Loucy (cell line): ENCODE measurements around the gene NAALADL1.

Experiments
- H2AFZ ChIP-seq: fragments of 200-600 bp; sonication (generic); 2 replicates; pipeline ENCODE4 v1.6.0; 2016; ENCODE audit warnings: antibody characterized with exemption, mild to moderate bottlenecking, low read length, moderate library complexity
- H3F3A ChIP-seq: fragments of 200-600 bp; 2 replicates; pipeline ENCODE4 v1.6.0; 2016; ENCODE audit warnings: antibody characterized with exemption, low read depth, mild to moderate bottlenecking
- H3K27me3 ChIP-seq: fragments of 200-600 bp; sonication (generic); 2 replicates; pipeline ENCODE4 v1.6.1; 2014; ENCODE audit warnings: low read length, mild to moderate bottlenecking; ENCODE audit not compliant: insufficient read depth, poor library complexity, severe bottlenecking
- H3K36me3 ChIP-seq: fragments of 200-600 bp; sonication (generic); 2 replicates; pipeline ENCODE4 v1.6.1; 2016; ENCODE audit warnings: low read length; ENCODE audit not compliant: insufficient read depth
- H3K4me1 ChIP-seq: fragments of 200-600 bp; sonication (generic); 2 replicates; pipeline ENCODE4 v1.5.1; 2014; ENCODE audit warnings: low read length, mild to moderate bottlenecking; ENCODE audit not compliant: insufficient read depth, poor library complexity, severe bottlenecking
- H3K4me2 ChIP-seq: fragments of 200-600 bp; sonication (generic); 2 replicates; pipeline ENCODE4 v1.6.0; 2014; ENCODE audit warnings: antibody characterized with exemption, low read length, low read depth, mild to moderate bottlenecking; ENCODE audit not compliant: poor library complexity, severe bottlenecking
- H3K4me3 ChIP-seq: fragments of 200-600 bp; sonication (generic); 2 replicates; pipeline ENCODE4 v1.5.1; 2014; ENCODE audit warnings: low read length, mild to moderate bottlenecking, mixed read lengths; ENCODE audit not compliant: poor library complexity, severe bottlenecking
- H3K79me2 ChIP-seq: fragments of 200-600 bp; sonication (generic); 2 replicates; pipeline ENCODE4 v1.6.1; 2014; ENCODE audit warnings: low read length; ENCODE audit not compliant: insufficient read depth
- H3K9ac ChIP-seq: fragments of 200-600 bp; sonication (generic); 2 replicates; pipeline ENCODE4 v1.6.0; 2014; ENCODE audit warnings: mild to moderate bottlenecking, low read depth, low read length, moderate library complexity; ENCODE audit not compliant: poor library complexity, severe bottlenecking
- H3K9me2 ChIP-seq: fragments of 200-600 bp; sonication (generic); replicated peaks from 2 replicates; pipeline ENCODE4 v1.6.1; 2016; ENCODE audit warnings: low read depth, low read length, mixed read lengths
- H3K9me3 ChIP-seq: fragments of 200-600 bp; sonication (generic); 2 replicates; pipeline ENCODE4 v1.6.1; 2014; ENCODE audit warnings: mild to moderate bottlenecking, antibody characterized with exemption, low read length, low read depth; ENCODE audit not compliant: insufficient read depth
- H4K20me1 ChIP-seq: fragments of 200-600 bp; sonication (generic); 2 replicates; pipeline ENCODE4 v1.6.0; 2014; ENCODE audit warnings: antibody characterized with exemption, low read length, mild to moderate bottlenecking; ENCODE audit not compliant: insufficient read depth, poor library complexity, severe bottlenecking
- CTCF ChIP-seq: fragments of 200-600 bp; sonication (generic); conservative IDR thresholded peaks from 2 replicates; pipeline ENCODE4 v1.5.1; 2014; ENCODE audit warnings: mild to moderate bottlenecking, antibody characterized with exemption, low read length
- EZH2phosphoT487 ChIP-seq: fragments of 200-600 bp; IDR thresholded peaks from 2 replicates; pipeline ENCODE4 v1.6.1; 2018; ENCODE audit warnings: antibody characterized with exemption, mild to moderate bottlenecking, moderate library complexity, borderline replicate concordance

The NAALADL1 gene

GRCh38 chr11:65085446-65085845 is 27.1 kb upstream of the NAALADL1 start:
- H3K36me3 ChIP-seq = peaks cover 3% of the 10 kb centered on the region; the same call in 1 of the 2 replicates

GRCh38 chr11:65084598-65085375 is 26.4 kb upstream of the NAALADL1 start:
- Histone ChIP-seq H3K9me2 (no peaks in the 10 kb centered on the region), H3K4me1 (peaks cover 30% of the 10 kb centered on the region), H3K9ac (peak overlapping the region; percentile 87), H3K27me3 (no peaks in the 10 kb centered on the region), H3K9me3 (no peaks in the 10 kb centered on the region), H3F3A (no peaks in the 10 kb centered on the region), H3K4me2 (peak overlapping the region; percentile 95), H2AFZ (peak overlapping the region; percentile 51; the same call in 1 of the 2 replicates), H3K36me3 (peaks cover 6% of the 10 kb centered on the region; the same call in 1 of the 2 replicates), H3K79me2 (peaks cover 59% of the 10 kb centered on the region), H4K20me1 (peaks cover 14% of the 10 kb centered on the region), H3K4me3 (peak overlapping the region; percentile 82)
- TF ChIP-seq CTCF (no peak), EZH2phosphoT487 (no peak)

More at GRCh38 chr11:65085446-65085845, 27.1 kb upstream of the NAALADL1 start:
- H3K79me2 ChIP-seq = peaks cover 54% of the 10 kb centered on the region
- peak overlapping the region; percentile 95 for H3K4me2 ChIP-seq
- no peaks in the 10 kb centered on the region for H3F3A ChIP-seq
- peak overlapping the region; percentile 87 for H3K9ac ChIP-seq
- H4K20me1 ChIP-seq = peaks cover 9% of the 10 kb centered on the region
- no peaks in the 10 kb centered on the region for H3K9me3 ChIP-seq
- no peak for TF ChIP-seq EZH2phosphoT487
- no peak for TF ChIP-seq CTCF
- peak overlapping the region; percentile 82 for H3K4me3 ChIP-seq
- peaks cover 30% of the 10 kb centered on the region for H3K4me1 ChIP-seq
- no peaks in the 10 kb centered on the region for H3K9me2 ChIP-seq
- H2AFZ ChIP-seq = no peak overlapping the region
- H3K27me3 ChIP-seq = no peaks in the 10 kb centered on the region

DNA sequence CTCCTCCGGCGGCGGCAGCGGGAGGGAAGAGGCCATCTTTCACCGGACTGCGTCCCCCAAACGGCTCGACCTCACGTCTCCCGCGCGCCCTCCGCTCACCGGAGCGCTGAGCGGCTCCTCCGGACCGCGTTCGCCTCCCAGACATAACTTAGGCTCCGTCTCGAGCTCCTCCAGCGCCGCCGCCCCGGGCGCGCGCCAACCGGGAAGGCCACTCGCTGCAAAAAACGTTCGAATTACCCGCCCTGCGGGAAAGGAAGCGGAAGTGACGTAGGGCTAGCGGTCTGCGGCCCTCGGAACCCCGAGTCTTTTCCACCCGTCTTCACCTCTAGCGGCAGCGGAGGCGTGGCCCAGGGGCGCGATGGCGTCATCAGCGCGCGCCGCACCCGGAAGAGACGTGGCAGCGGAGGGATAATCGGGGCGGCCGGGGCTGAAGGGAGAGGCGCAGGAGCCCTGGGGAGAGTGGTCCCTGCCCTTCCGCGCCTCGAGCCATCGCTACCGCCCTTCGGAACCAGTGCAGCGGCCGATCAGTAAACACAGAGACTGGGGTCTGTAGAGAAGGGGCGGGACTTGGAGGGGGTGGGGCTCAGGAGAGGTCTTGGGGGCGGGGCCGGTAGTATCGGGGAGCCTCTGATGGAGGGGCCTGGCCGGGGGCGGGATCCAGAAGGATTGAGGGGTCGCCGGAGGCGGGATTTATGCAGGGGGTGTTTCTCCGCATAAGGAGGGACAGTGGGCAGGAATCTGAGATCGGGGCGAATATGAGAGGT is 25.7 kb upstream of the NAALADL1 start, which contains the start of the genes CDCA5 and ZFPL1:
Gene CDCA5, minus strand, starts transcription at position 207 of the 764 bp plus-strand sequence. Its CDS starts 62 bp downstream, at position 145.
Gene ZFPL1, plus strand, starts transcription at position 389 of the 764 bp plus-strand sequence. CDS start 477 bp downstream, outside the sequence.
- H3K27me3 ChIP-seq = no peaks in the 10 kb centered on the region

More for the DNA sequence above, 25.7 kb upstream of the NAALADL1 start, which contains the start of the genes CDCA5 and ZFPL1:
- Histone ChIP-seq H3K79me2 (peaks cover 66% of the 10 kb centered on the region), H3K4me2 (peak within 1 kb of the TSS; percentile 95), H3K36me3 (peaks cover 12% of the 10 kb centered on the region; the same call in 1 of the 2 replicates), H4K20me1 (peaks cover 14% of the 10 kb centered on the region), H3K9ac (peak within 1 kb of the TSS; percentile 87), H3K9me2 (no peaks in the 10 kb centered on the region), H3F3A (no peaks in the 10 kb centered on the region), H3K4me1 (peaks cover 30% of the 10 kb centered on the region), H3K4me3 (peak within 1 kb of the TSS; percentile 82), H3K9me3 (no peaks in the 10 kb centered on the region), H2AFZ (peak within 1 kb of the TSS; percentile 68)
- TF ChIP-seq CTCF = no peak
- TF ChIP-seq EZH2phosphoT487 = no peak
